Hepatocyte (in vitro differentiated cells): ENCODE measurements around the gene C3orf22.

ENCODE experiments used
- CTCF ChIP-seq: fragments of 200-600 bp; sonication (generic); IDR thresholded peaks from 2 replicates; pipeline ENCODE4 v1.5.1; 2016; ENCODE audit warnings: antibody characterized with exemption, mild to moderate bottlenecking; ENCODE audit not compliant: poor library complexity
- EZH2 ChIP-seq: fragments of 200-600 bp; sonication (generic); IDR thresholded peaks from 2 replicates; pipeline ENCODE4 v1.6.1; 2016; ENCODE audit warnings: antibody characterized with exemption, mild to moderate bottlenecking, borderline replicate concordance
- EZH2phosphoT487 ChIP-seq: fragments of 200-600 bp; sonication (generic); IDR thresholded peaks from one replicate; pipeline ENCODE4 v1.6.1; 2018; ENCODE audit warnings: antibody characterized with exemption, mild to moderate bottlenecking, low read depth, moderate library complexity; ENCODE audit not compliant: unreplicated experiment, severe bottlenecking

GRCh38 chr3:126545544-126545943 lies 13.2 kb downstream of the C3orf22 start:
- no peak for TF ChIP-seq EZH2phosphoT487
- no peak for TF ChIP-seq CTCF
- no peak for TF ChIP-seq EZH2
